HCT116 (cell line): ENCODE results near the gene ASCL4.

Experiments used
- CBX3 ChIP-seq: IDR thresholded peaks from 2 replicates; pipeline ENCODE4 v1.6.1; 2012; ENCODE audit warnings: low read depth
- ELF1 ChIP-seq: IDR thresholded peaks from 2 replicates; pipeline ENCODE4 v1.6.1; 2012; ENCODE audit warnings: low read depth, borderline replicate concordance
- EZH2 ChIP-seq: fragments of 200-600 bp; sonication (generic); IDR thresholded peaks from 2 replicates; pipeline ENCODE4 v1.6.1; 2017; ENCODE audit warnings: antibody characterized with exemption, mixed run types
- EZH2phosphoT487 ChIP-seq: fragments of 200-600 bp; IDR thresholded peaks from 2 replicates; pipeline ENCODE4 v1.6.1; 2018; ENCODE audit warnings: antibody characterized with exemption, borderline replicate concordance
- FOSL1 ChIP-seq: IDR thresholded peaks from 2 replicates; pipeline ENCODE4 v1.6.1; 2012; ENCODE audit warnings: low read depth
- POLR2A ChIP-seq: IDR thresholded peaks from 2 replicates; pipeline ENCODE4 v1.7.0; 2011; ENCODE audit warnings: borderline replicate concordance; ENCODE audit not compliant: insufficient read depth, insufficient read length; ENCODE audit errors: extremely low read depth
- RAD21 ChIP-seq: IDR thresholded peaks from 2 replicates; pipeline ENCODE4 v1.6.1; 2012; ENCODE audit warnings: low read depth, mild to moderate bottlenecking
- TCF7L2 ChIP-seq: IDR thresholded peaks from 2 replicates; pipeline ENCODE4 v1.7.0; 2011; ENCODE audit warnings: borderline replicate concordance, inconsistent platforms; ENCODE audit not compliant: insufficient read depth, insufficient read length; ENCODE audit errors: extremely low read depth
- ZFX ChIP-seq: fragments of 450-650 bp; IDR thresholded peaks from 2 replicates; pipeline ENCODE4 v1.6.1; 2017
- TF ChIP-seq, protein P1 (sequence below), 3 experiments: fragments of 200-600 bp in 1 of 3; sonication (generic) in 1 of 3; IDR thresholded peaks in 2 of 3; conservative IDR thresholded peaks in 1 of 3; 2 replicates each; pipeline ENCODE4 v1.5.1; 2012 to 2017; ENCODE audit warnings: low read depth in 2 of 3, low read length in 2 of 3, antibody characterized with exemption in 1 of 3, borderline replicate concordance in 1 of 3, control low read depth in 1 of 3, mild to moderate bottlenecking in 1 of 3, mixed read lengths in 1 of 3, mixed run types in 1 of 3, moderate library complexity in 1 of 3; ENCODE audit not compliant: insufficient read depth in 1 of 3
- TF ChIP-seq, protein P2 (sequence below): IDR thresholded peaks from 2 replicates; pipeline ENCODE4 v1.6.1; 2012

DNA sequence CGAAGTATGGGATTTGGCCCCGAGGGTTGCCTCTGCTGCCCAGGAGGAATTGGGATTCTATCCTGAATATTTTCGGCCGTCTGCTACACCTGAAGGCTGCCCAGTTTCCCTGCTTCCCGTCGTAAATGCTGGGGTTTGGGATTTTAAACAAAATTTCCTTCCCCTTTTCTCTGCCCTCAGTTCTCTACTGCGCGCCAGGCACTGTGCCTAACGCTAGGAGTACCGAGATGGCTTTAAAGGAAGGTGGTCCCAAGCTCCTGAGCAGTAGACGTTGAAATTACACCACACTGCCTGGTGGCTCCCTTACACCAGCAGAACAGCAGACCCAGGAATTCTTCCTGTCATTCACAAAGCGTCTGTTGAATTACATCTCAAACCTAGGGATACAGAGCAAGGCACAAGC is 13.0 kb upstream of the ASCL4 start:
- TF ChIP-seq RAD21, result no peak
- TF ChIP-seq POLR2A, result no peak
- TF ChIP-seq FOSL1, result no peak
- TF ChIP-seq, protein P1, sequence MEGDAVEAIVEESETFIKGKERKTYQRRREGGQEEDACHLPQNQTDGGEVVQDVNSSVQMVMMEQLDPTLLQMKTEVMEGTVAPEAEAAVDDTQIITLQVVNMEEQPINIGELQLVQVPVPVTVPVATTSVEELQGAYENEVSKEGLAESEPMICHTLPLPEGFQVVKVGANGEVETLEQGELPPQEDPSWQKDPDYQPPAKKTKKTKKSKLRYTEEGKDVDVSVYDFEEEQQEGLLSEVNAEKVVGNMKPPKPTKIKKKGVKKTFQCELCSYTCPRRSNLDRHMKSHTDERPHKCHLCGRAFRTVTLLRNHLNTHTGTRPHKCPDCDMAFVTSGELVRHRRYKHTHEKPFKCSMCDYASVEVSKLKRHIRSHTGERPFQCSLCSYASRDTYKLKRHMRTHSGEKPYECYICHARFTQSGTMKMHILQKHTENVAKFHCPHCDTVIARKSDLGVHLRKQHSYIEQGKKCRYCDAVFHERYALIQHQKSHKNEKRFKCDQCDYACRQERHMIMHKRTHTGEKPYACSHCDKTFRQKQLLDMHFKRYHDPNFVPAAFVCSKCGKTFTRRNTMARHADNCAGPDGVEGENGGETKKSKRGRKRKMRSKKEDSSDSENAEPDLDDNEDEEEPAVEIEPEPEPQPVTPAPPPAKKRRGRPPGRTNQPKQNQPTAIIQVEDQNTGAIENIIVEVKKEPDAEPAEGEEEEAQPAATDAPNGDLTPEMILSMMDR (IDR thresholded peaks at IDR 0.05 in 2 of 3, conservative IDR thresholded peaks at IDR 0.05 in 1 of 3; ENCODE audit: borderline replicate concordance in 1 of 3, insufficient read depth in 1 of 3, low read depth in 2 of 3, low read length in 2 of 3), result no peak
- no peak for TF ChIP-seq ZFX
- no peak for TF ChIP-seq EZH2
- TF ChIP-seq TCF7L2, result no peak
- TF ChIP-seq ELF1, result no peak
- TF ChIP-seq, protein P2, sequence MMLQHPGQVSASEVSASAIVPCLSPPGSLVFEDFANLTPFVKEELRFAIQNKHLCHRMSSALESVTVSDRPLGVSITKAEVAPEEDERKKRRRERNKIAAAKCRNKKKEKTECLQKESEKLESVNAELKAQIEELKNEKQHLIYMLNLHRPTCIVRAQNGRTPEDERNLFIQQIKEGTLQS, result no peak
- no peak for TF ChIP-seq EZH2phosphoT487
- no peak for TF ChIP-seq CBX3
